Nephron (organoid): ENCODE measurements around the gene IRF9.

Source experiments
- H3K27ac Mint-ChIP-seq, 3 experiments: 2 replicates each; pipeline ENCODE4 v1.8.0; 2020; ENCODE audit warnings: mixed read lengths in 3 of 3, mild to moderate bottlenecking in 2 of 3, moderate library complexity in 1 of 3
- H3K27me3 Mint-ChIP-seq: 2 replicates; pipeline ENCODE4 v1.8.0; 2021; ENCODE audit warnings: low read depth, mild to moderate bottlenecking, moderate library complexity, mixed read lengths
- H3K36me3 Mint-ChIP-seq: 2 replicates; pipeline ENCODE4 v1.8.0; 2020; ENCODE audit warnings: low read depth, mixed read lengths
- H3K4me1 Mint-ChIP-seq: 2 replicates; pipeline ENCODE4 v1.8.0; 2020; ENCODE audit warnings: mixed read lengths
- H3K4me3 Mint-ChIP-seq, 3 experiments: 2 replicates each; pipeline ENCODE4 v1.8.0; 2020; ENCODE audit warnings: mild to moderate bottlenecking in 3 of 3, mixed read lengths in 3 of 3, moderate library complexity in 2 of 3
- H3K9me3 Mint-ChIP-seq: 2 replicates; pipeline ENCODE4 v1.8.0; 2020; ENCODE audit warnings: mixed read lengths
- CTCF ChIP-seq, 3 experiments: fragments of 200-600 bp; sonication (generic); IDR thresholded peaks; one replicate each; pipeline ENCODE4 v1.5.0; 2021; ENCODE audit warnings: antibody characterized with exemption in 3 of 3; ENCODE audit not compliant: unreplicated experiment in 3 of 3

Gene IRF9

GRCh38 chr14:24150061-24150460 is 11.0 kb upstream of the IRF9 start:
- no peaks in the 10 kb centered on the region for H3K27me3 Mint-ChIP-seq
- TF ChIP-seq CTCF (IDR thresholded peaks at IDR 0.05; ENCODE audit: unreplicated experiment in 3 of 3): no peak
- peak overlapping the region; percentile 50 to 98 (median 81) for H3K4me3 Mint-ChIP-seq
- no peaks in the 10 kb centered on the region for H3K9me3 Mint-ChIP-seq
- no peak overlapping the region for H3K27ac Mint-ChIP-seq
- peaks cover 32% of the 10 kb centered on the region for H3K36me3 Mint-ChIP-seq
- H3K4me1 Mint-ChIP-seq: peaks cover 18% of the 10 kb centered on the region

GRCh38 chr14:24150567-24150966 is 10.5 kb upstream of the IRF9 start:
- H3K36me3 Mint-ChIP-seq: peaks cover 35% of the 10 kb centered on the region
- H3K4me1 Mint-ChIP-seq: peaks cover 15% of the 10 kb centered on the region
- TF ChIP-seq CTCF (IDR thresholded peaks at IDR 0.05; ENCODE audit: unreplicated experiment in 3 of 3): no peak
- no peaks in the 10 kb centered on the region for H3K27me3 Mint-ChIP-seq
- H3K4me3 Mint-ChIP-seq: peak overlapping the region; percentile 27 to 98 (median 81)
- H3K27ac Mint-ChIP-seq: no peak overlapping the region
- H3K9me3 Mint-ChIP-seq: no peaks in the 10 kb centered on the region

GRCh38 chr14:24150993-24151392 is 10.1 kb upstream of the IRF9 start:
- Mint-ChIP-seq H3K27me3 (no peaks in the 10 kb centered on the region), H3K4me1 (peaks cover 10% of the 10 kb centered on the region), H3K27ac (no peak overlapping the region), H3K9me3 (no peaks in the 10 kb centered on the region), H3K36me3 (peaks cover 39% of the 10 kb centered on the region), H3K4me3 (peak overlapping the region in 1 of 3 experiments; percentile 81)
- no peak for TF ChIP-seq CTCF (IDR thresholded peaks at IDR 0.05; ENCODE audit: unreplicated experiment in 3 of 3)

GRCh38 chr14:24151404-24152080 is 9.5 kb upstream of the IRF9 start:
- TF ChIP-seq CTCF (IDR thresholded peaks at IDR 0.05; ENCODE audit: unreplicated experiment in 3 of 3): no peak
- peak overlapping the region; percentile 21 to 62 (median 52) for H3K4me3 Mint-ChIP-seq
- no peak overlapping the region for H3K27ac Mint-ChIP-seq
- no peaks in the 10 kb centered on the region for H3K27me3 Mint-ChIP-seq
- H3K4me1 Mint-ChIP-seq: peaks cover 6% of the 10 kb centered on the region
- peaks cover 40% of the 10 kb centered on the region for H3K36me3 Mint-ChIP-seq
- H3K9me3 Mint-ChIP-seq: no peaks in the 10 kb centered on the region

GRCh38 chr14:24155100-24155499 is 6.0 kb upstream of the IRF9 start:
- Mint-ChIP-seq H3K36me3 (peaks cover 53% of the 10 kb centered on the region), H3K27me3 (no peaks in the 10 kb centered on the region), H3K9me3 (no peaks in the 10 kb centered on the region), H3K27ac (no peak overlapping the region), H3K4me1 (no peaks in the 10 kb centered on the region), H3K4me3 (no peak overlapping the region)
- TF ChIP-seq CTCF (IDR thresholded peaks at IDR 0.05; ENCODE audit: unreplicated experiment in 3 of 3): no peak

GRCh38 chr14:24156840-24157239 is 4.2 kb upstream of the IRF9 start:
- H3K9me3 Mint-ChIP-seq: no peaks in the 10 kb centered on the region
- no peak overlapping the region for H3K4me3 Mint-ChIP-seq
- TF ChIP-seq CTCF (IDR thresholded peaks at IDR 0.05; ENCODE audit: unreplicated experiment in 3 of 3): no peak
- H3K27ac Mint-ChIP-seq: no peak overlapping the region
- peaks cover 10% of the 10 kb centered on the region for H3K4me1 Mint-ChIP-seq
- no peaks in the 10 kb centered on the region for H3K27me3 Mint-ChIP-seq
- H3K36me3 Mint-ChIP-seq: peaks cover 51% of the 10 kb centered on the region
